Spleen (tissue), 11 donors: ENCODE results near the gene PSMB2. TPM values are rescaled to one million over a fixed set of nuclear protein-coding genes. Genes with fewer than 3 reads are reported as not detected.

Experiments used
- DNase-seq: peaks from one replicate; pipeline ENCODE4 v3.0.0-alpha.2; 2020
- H3K27ac ChIP-seq, 8 donors: fragments of 200-600 bp; sonication (generic) in 7 of 8; 1 replicate in 4 of 8; 2 replicates in 4 of 8; pipeline versions ENCODE4 v1.5.0 to v1.8.0; 2016 to 2021; ENCODE audit warnings: inconsistent platforms in 4 of 8, mild to moderate bottlenecking in 4 of 8, moderate library complexity in 1 of 8
- H3K27me3 ChIP-seq, 7 donors: fragments of 200-600 bp; sonication (generic) in 6 of 7; replicated peaks in 1 of 7; 1 replicate in 4 of 7; 2 replicates in 3 of 7; pipeline versions ENCODE4 v1.5.0 to v1.8.0; 2016 to 2021; ENCODE audit warnings: inconsistent platforms in 3 of 7, mild to moderate bottlenecking in 1 of 7
- H3K36me3 ChIP-seq, 6 donors: fragments of 200-600 bp; sonication (generic) in 5 of 6; 1 replicate in 4 of 6; 2 replicates in 2 of 6; pipeline versions ENCODE4 v1.5.0 to v1.8.0; 2016 to 2021; ENCODE audit warnings: inconsistent platforms in 2 of 6
- H3K4me1 ChIP-seq, 6 donors: fragments of 200-600 bp; sonication (generic) in 5 of 6; 1 replicate in 3 of 6; 2 replicates in 3 of 6; pipeline versions ENCODE4 v1.5.0 to v1.8.0; 2016 to 2021; ENCODE audit warnings: inconsistent platforms in 3 of 6
- H3K4me3 ChIP-seq, 8 donors: fragments of 200-600 bp; sonication (generic) in 7 of 8; 1 replicate in 4 of 8; 2 replicates in 4 of 8; pipeline versions ENCODE4 v1.5.0 to v1.8.0; 2016 to 2021; ENCODE audit warnings: inconsistent platforms in 4 of 8, mild to moderate bottlenecking in 4 of 8, moderate library complexity in 2 of 8
- H3K9me3 ChIP-seq, 8 donors: fragments of 200-600 bp; sonication (generic) in 7 of 8; 1 replicate in 4 of 8; 2 replicates in 4 of 8; pipeline versions ENCODE4 v1.5.0 to v1.8.0; 2016 to 2021; ENCODE audit warnings: inconsistent platforms in 4 of 8
- CTCF ChIP-seq, 11 experiments: fragments of 200-600 bp in 7 of 11; fragments of 450-650 bp in 4 of 11; sonication (generic) in 4 of 11; IDR thresholded peaks in 8 of 11; conservative IDR thresholded peaks in 3 of 11; 1 replicate in 7 of 11; 2 replicates in 4 of 11; pipeline versions ENCODE4 v1.4.0 to v1.8.0; 2016 to 2021; ENCODE audit warnings: antibody characterized with exemption in 11 of 11, inconsistent platforms in 4 of 11, mild to moderate bottlenecking in 1 of 11
- POLR2A ChIP-seq, 3 donors: fragments of 450-650 bp; IDR thresholded peaks; one replicate each; pipeline ENCODE4 v1.5.1; 2017; ENCODE audit warnings: antibody characterized with exemption in 3 of 3, mild to moderate bottlenecking in 1 of 3
- POLR2AphosphoS5 ChIP-seq, 3 donors: sonication (generic); formaldehyde crosslinking; IDR thresholded peaks; one replicate each; pipeline ENCODE4 v1.5.1; 2017; ENCODE audit warnings: antibody characterized with exemption in 3 of 3
- WGBS, 5 donors: extraction: QIAGEN DNeasy Blood & Tissue Kit in 3 of 5; methylation state at CpG; one replicate each; pipeline versions ENCODE4 v1.1.5 to v1.1.7; 2013 to 2018; 5-methylcytosine and 5-hydroxymethylcytosine counted together
- intact Hi-C: fragments of 100-400 bp; cut with DNase I; formaldehyde crosslinking; loops from one replicate; pipeline ENCODE4 v1.15.0; 2023; ENCODE audit warnings: low total_unique reads
- polyA plus RNA-seq, 3 donors: library from polyadenylated mRNA; stranded (reverse); fragments of 200-250 nt; gene quantifications; one replicate each; pipeline ENCODE4 v1.2.1, GENCODE V29; 2013
- total RNA-seq, 7 donors: library from RNA; depleted of rRNA in 3 of 7; stranded (reverse); fragments of >200 nt in 3 of 7; fragmentation: NEBNext Ultra II Directional in 4 of 7; extraction: Animal tissue kit (Norgen Biotek cat#: 25700) in 4 of 7; gene quantifications; one replicate each; pipeline versions ENCODE4 v1.1.0 to v1.2.1, GENCODE V29; 2016 to 2021
- donor health status: healthy with polysubstance abuse.
- donor health status: DM: no; HTN: no; CAD: no; lungs with moderate emphysema.
- donor health status: DM: no; HTN: no; CAD: no.
- donor health status: Bipolar disorder and iron deficiency.
- donor health status: healthy.
- donor health status: DM: no; HTN: no; CAD: no.
- donor health status: DM: yes; HTN: yes; CAD: no.

Gene PSMB2
- total and polyA plus RNA-seq, 10 donors: 20.7 to 49.2 (median 45.1) TPM

- intact Hi-C loops: no loop called here
- H3K27me3 ChIP-seq: no peaks in the 10 kb centered on the region
- WGBS, 5 donors: 75 to 87% (median 82%) methylated on average over 6 of the region's 6 CpGs
- no peak for TF ChIP-seq POLR2AphosphoS5 (IDR thresholded peaks at IDR 0.05)
- no peak for TF ChIP-seq CTCF (IDR thresholded peaks at IDR 0.05 in 8 of 11, conservative IDR thresholded peaks at IDR 0.05 in 3 of 11)
- no peak for TF ChIP-seq POLR2A (IDR thresholded peaks at IDR 0.05)
- H3K36me3 ChIP-seq: peaks cover 0 to 96% (median 33%) of the 10 kb centered on the region in 6 donors
- H3K9me3 ChIP-seq: no peaks in the 10 kb centered on the region
- no peak overlapping the region for H3K4me3 ChIP-seq
- DNase-seq: no peak
- H3K27ac ChIP-seq: no peak overlapping the region
- peaks cover 0 to 21% (median 0%) of the 10 kb centered on the region in 6 donors for H3K4me1 ChIP-seq
These were observed 21.8 kb downstream of the PSMB2 start for GRCh38 chr1:35619237-35620121.

- Histone ChIP-seq H3K4me1 (peaks cover 0 to 13% (median 0%) of the 10 kb centered on the region in 6 donors), H3K9me3 (no peaks in the 10 kb centered on the region), H3K4me3 (no peak overlapping the region), H3K27me3 (no peaks in the 10 kb centered on the region), H3K36me3 (peaks cover 0 to 96% (median 26%) of the 10 kb centered on the region in 6 donors), H3K27ac (no peak overlapping the region)
- no peak for DNase-seq
- 85 to 89% (median 87%) methylated on average over 8 of the region's 8 CpGs for WGBS, 5 donors
- intact Hi-C loops: no loop called here
- TF ChIP-seq CTCF (IDR thresholded peaks at IDR 0.05 in 8 of 11, conservative IDR thresholded peaks at IDR 0.05 in 3 of 11) (no peak), POLR2A (IDR thresholded peaks at IDR 0.05) (no peak), POLR2AphosphoS5 (IDR thresholded peaks at IDR 0.05) (no peak)
These were observed 25.9 kb downstream of the PSMB2 start for GRCh38 chr1:35615440-35615839.

- WGBS, 5 donors: 96 to 100% (median 99%) methylated on average over 7 of the region's 7 CpGs
- Histone ChIP-seq H3K27me3 (no peaks in the 10 kb centered on the region), H3K27ac (no peak overlapping the region), H3K4me3 (no peak overlapping the region), H3K9me3 (no peaks in the 10 kb centered on the region), H3K4me1 (peaks cover 0 to 9% (median 0%) of the 10 kb centered on the region in 6 donors), H3K36me3 (peaks cover 0 to 100% (median 40%) of the 10 kb centered on the region in 6 donors)
- no peak for DNase-seq
- intact Hi-C loops: no loop called here
- TF ChIP-seq POLR2AphosphoS5 (IDR thresholded peaks at IDR 0.05): no peak
- TF ChIP-seq POLR2A (IDR thresholded peaks at IDR 0.05): no peak
- TF ChIP-seq CTCF (IDR thresholded peaks at IDR 0.05 in 8 of 11, conservative IDR thresholded peaks at IDR 0.05 in 3 of 11): no peak
These were observed 29.7 kb downstream of the PSMB2 start for GRCh38 chr1:35611655-35612054.

DNA sequence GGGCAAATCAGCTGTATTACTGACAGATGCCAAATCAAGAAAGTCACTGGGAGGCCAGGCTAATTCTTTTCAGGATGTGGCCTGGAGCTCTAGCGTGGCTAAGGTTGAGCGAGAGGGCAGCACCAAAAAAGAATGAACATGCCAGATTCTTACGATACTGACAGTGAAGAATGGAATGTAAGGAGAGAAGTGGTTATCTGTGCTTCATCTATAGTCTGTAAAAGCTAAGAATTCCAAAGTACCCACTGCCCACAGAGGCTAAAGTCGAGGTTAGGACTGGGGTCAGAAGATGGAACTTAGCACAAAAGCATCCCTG, 35.5 kb downstream of the PSMB2 start:
- Histone ChIP-seq H3K4me3 (no peak overlapping the region), H3K9me3 (no peaks in the 10 kb centered on the region), H3K4me1 (no peaks in the 10 kb centered on the region), H3K27ac (no peak overlapping the region), H3K36me3 (peaks cover 0 to 100% (median 78%) of the 10 kb centered on the region in 6 donors), H3K27me3 (no peaks in the 10 kb centered on the region)
- no peak for TF ChIP-seq CTCF (IDR thresholded peaks at IDR 0.05 in 8 of 11, conservative IDR thresholded peaks at IDR 0.05 in 3 of 11)
- WGBS, 5 donors: 89 to 95% (median 93%) methylated on average over 4 of the region's 4 CpGs
- DNase-seq: no peak
- intact Hi-C loops: no loop called here
